HG03196 (cell line): Measurements from ENCODE around the gene IGF2BP3.
A peak's percentile ranks its signal among the peaks of the same experiment; 100 is the strongest.
"Not testable (repeated sequence)": the region's sequence is repeated elsewhere in the genome, so short reads cannot be mapped to it uniquely, and the experiment has no call there.

Experiments used
- ATAC-seq: cut with Tn5 transposase; IDR thresholded peaks from one replicate; pipeline ENCODE4 v1.9.1; 2021; ENCODE audit not compliant: unreplicated experiment

Gene IGF2BP3

GRCh38 chr7:23470330-23471105, at the start of gene IGF2BP3:
TSS of gene IGF2BP3 (minus strand) at chr7:23470491. CDS start at chr7:23470110, 381 bp downstream.
- no peak for ATAC-seq

GRCh38 chr7:23514755-23515154, 44.5 kb upstream of the IGF2BP3 start:
- no peak for ATAC-seq

- ATAC-seq, result not testable (repeated sequence)
Measured at GRCh38 chr7:23513746-23514145, 43.5 kb upstream of the IGF2BP3 start.

GRCh38 chr7:23494009-23494408, 23.7 kb upstream of the IGF2BP3 start:
- no peak for ATAC-seq

GRCh38 chr7:23491502-23491901, 21.2 kb upstream of the IGF2BP3 start:
- ATAC-seq, result no peak

GRCh38 chr7:23490357-23491135, 20.3 kb upstream of the IGF2BP3 start:
- ATAC-seq, result peak; percentile 88

- not testable (repeated sequence) for ATAC-seq
Measured at GRCh38 chr7:23488714-23489113, 18.4 kb upstream of the IGF2BP3 start.

GRCh38 chr7:23487670-23488069, 17.4 kb upstream of the IGF2BP3 start:
- no peak for ATAC-seq

- no peak for ATAC-seq
Measured at GRCh38 chr7:23486002-23486773, 15.9 kb upstream of the IGF2BP3 start.

- ATAC-seq, result no peak
Measured at GRCh38 chr7:23482686-23483085, 12.4 kb upstream of the IGF2BP3 start.

GRCh38 chr7:23477962-23478866, 7.9 kb upstream of the IGF2BP3 start:
- no peak for ATAC-seq

- ATAC-seq, result no peak
Measured at GRCh38 chr7:23477157-23477499, 6.8 kb upstream of the IGF2BP3 start.

- ATAC-seq, result no peak
Measured at GRCh38 chr7:23476286-23477156, 6.2 kb upstream of the IGF2BP3 start.

GRCh38 chr7:23475576-23475839, 5.2 kb upstream of the IGF2BP3 start:
- no peak for ATAC-seq

- no peak for ATAC-seq
Measured at GRCh38 chr7:23474829-23475575, 4.7 kb upstream of the IGF2BP3 start.

- ATAC-seq, result peak; percentile 62
Measured at GRCh38 chr7:23474094-23474828, 4.0 kb upstream of the IGF2BP3 start.

GRCh38 chr7:23473844-23474093, 3.5 kb upstream of the IGF2BP3 start:
- no peak for ATAC-seq

GRCh38 chr7:23472956-23473843, 2.9 kb upstream of the IGF2BP3 start:
- ATAC-seq, result no peak
